ENCODE results near the gene TMEM131.

The TMEM131 gene

DNA sequence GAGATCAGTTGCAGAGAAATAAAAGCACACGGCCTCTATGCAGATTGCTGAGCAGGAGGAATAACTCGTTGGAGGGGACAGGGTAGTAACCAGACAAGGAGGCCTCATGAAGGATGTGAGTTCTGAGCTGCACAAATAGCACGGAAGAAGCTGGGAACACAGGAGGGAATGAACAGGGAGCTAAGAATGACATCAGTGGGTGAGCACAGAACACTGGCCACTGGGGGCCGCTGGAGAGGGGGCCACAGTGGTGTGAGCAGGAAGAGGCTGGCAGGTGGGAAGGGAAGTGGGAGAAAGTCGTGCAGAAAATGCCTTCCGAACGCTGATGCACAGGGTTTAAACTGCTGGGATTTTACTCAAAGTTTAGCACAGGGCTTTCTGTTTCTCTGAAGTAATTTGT, 221.3 kb downstream of the TMEM131 start:
- TF ChIP-seq, protein P1, sequence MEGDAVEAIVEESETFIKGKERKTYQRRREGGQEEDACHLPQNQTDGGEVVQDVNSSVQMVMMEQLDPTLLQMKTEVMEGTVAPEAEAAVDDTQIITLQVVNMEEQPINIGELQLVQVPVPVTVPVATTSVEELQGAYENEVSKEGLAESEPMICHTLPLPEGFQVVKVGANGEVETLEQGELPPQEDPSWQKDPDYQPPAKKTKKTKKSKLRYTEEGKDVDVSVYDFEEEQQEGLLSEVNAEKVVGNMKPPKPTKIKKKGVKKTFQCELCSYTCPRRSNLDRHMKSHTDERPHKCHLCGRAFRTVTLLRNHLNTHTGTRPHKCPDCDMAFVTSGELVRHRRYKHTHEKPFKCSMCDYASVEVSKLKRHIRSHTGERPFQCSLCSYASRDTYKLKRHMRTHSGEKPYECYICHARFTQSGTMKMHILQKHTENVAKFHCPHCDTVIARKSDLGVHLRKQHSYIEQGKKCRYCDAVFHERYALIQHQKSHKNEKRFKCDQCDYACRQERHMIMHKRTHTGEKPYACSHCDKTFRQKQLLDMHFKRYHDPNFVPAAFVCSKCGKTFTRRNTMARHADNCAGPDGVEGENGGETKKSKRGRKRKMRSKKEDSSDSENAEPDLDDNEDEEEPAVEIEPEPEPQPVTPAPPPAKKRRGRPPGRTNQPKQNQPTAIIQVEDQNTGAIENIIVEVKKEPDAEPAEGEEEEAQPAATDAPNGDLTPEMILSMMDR (IDR thresholded peaks at IDR 0.05; ENCODE audit: low read depth, low read length), result no peak
- DNase-seq (ENCODE audit: extremely low read depth, low read depth), result no peak

DNA sequence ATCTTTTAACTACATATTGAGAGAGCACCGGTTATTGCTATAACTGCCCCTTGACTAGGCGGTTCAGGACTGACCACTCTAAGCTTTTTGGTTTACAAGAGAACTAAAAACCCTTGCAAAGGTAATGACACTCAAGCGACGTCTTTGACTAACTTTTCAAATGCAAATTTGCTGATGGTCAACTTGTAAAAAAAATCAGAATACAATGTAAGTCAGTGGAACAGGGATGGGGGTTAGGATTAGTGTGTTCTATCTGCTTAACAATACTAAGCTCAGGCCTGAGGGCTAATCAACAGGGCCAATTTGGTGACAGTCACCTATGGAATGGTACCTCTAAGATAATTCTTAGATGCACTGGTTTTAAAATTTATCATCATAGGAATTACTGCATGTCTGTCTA, 225.3 kb downstream of the TMEM131 start:
- TF ChIP-seq, protein P1 (IDR thresholded peaks at IDR 0.05; ENCODE audit: low read depth, low read length), result no peak
- DNase-seq (ENCODE audit: extremely low read depth, low read depth), result no peak

DNA sequence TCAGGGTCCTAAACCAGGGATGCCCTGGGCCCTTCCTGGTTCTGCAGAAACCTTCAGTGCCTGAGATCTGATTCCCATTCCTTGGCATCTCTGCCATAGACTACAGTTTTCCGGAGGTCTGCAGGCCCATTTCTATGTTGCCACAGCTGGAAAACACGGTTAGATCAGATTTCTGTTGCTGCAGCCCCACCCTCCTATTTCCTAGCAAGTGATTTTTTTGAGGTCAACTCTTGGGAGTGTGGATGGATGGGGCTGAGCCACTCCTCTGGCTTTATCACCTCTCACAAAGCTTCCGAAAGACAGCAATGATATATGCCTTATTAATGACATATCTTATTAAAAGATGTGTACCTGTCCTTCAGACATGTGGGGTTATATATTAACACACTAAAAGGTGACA, 226.0 kb downstream of the TMEM131 start:
- DNase-seq (ENCODE audit: extremely low read depth, low read depth), result no peak
- TF ChIP-seq, protein P1 (IDR thresholded peaks at IDR 0.05; ENCODE audit: low read depth, low read length), result no peak

DNA sequence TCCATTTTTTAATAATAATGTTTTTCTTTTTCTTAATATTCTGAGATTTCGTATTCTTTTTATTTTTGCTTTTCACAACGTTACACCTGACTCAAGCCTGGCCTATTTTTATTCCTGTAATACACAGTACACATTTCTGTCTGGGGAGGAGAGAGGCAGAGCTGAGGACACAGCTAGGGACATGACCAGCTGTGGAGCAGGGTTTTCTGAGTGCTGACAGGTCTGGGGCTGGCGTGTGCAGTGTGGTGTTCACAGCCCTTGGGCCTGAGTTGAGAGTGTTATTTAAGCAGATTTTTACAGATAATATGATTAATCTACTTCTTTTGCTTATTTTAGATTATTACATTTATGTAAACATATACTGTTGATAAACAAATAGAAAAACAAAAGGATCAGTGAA, 226.4 kb downstream of the TMEM131 start:
- no peak for DNase-seq (ENCODE audit: extremely low read depth, low read depth)
- TF ChIP-seq, protein P1 (IDR thresholded peaks at IDR 0.05; ENCODE audit: low read depth, low read length), result no peak

DNA sequence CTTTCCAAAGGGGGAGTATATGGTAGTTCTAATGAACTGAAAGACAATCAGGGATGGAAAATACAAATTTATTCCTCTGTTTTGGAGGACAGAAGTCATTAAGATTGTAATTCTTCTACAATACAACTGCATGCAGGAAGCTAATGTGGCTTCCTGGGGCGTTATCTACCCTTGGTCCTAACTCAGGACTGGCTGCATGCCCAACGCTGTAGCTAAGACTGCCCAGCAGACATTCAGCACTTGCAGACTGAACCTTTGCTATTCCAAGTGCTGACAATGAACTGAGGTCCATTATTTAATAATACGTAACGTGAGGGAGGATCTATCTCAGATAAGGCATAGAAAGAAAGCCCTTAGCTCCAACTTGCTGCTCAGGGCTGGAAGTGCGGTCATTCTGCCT, 229.2 kb downstream of the TMEM131 start:
- TF ChIP-seq, protein P1 (IDR thresholded peaks at IDR 0.05; ENCODE audit: low read depth, low read length), result no peak

DNA sequence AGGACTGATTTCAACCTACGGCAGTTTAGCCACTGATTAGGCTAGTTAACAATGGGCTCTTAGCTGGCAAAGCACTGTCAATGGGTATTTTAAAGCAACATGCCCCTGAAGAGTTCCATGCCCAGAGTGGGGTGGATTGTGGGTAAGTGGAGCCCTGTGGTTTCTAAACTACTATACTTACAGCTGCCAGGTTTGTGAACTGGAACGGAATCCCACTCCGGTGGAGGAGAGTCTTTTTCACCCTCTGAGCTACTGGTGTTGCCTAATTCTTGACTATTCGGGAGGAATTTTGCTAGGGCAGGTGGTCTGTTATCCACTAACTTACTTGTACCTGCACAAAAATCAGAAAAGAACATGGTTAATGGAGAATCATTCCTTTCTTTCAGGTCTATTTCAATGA, 229.8 kb downstream of the TMEM131 start:
- no peak for DNase-seq (ENCODE audit: extremely low read depth, low read depth)
- TF ChIP-seq, protein P1 (IDR thresholded peaks at IDR 0.05; ENCODE audit: low read depth, low read length), result no peak

More for the DNA sequence above, 229.2 kb downstream of the TMEM131 start:
- no peak for DNase-seq (ENCODE audit: extremely low read depth, low read depth)

DNA sequence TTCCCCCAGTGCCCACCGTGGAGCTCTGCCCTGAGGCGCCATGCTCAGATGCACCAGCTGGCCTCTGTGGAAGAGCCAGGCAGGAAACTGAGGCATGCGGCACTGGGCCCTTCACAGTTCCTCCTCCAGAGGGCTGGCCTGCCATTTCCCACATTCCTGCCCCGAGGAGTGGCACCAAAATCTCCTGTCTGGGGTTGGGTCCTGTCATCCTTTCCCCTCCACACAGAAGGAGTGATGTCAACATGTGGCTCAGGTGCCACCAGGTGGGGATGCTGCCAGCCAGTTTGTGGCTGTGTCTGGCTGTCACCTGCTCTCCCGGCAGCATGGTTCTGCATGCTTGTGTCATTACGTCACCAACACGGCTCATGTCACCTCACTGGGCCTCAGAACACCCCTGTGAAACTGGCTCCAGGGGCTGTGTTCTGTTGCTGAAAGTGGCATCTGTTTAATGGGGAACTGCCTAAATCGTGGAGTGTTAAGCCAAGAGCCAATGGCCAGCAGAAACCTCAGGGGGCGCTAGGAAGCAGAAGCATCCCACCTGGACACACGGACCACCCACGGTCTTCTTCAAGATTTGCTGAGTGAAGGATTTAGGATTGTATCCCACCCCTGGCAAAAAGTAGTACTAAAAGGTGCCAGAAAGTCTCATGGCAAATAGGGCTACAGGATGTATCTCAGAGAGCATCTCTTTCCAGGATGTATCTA, 231.0 kb downstream of the TMEM131 start:
- TF ChIP-seq, protein P1 (IDR thresholded peaks at IDR 0.05; ENCODE audit: low read depth, low read length), result no peak
- no peak for DNase-seq (ENCODE audit: extremely low read depth, low read depth)

All from AG09319 (cell line).